Mucosa of stomach (tissue), 1 donor: ENCODE results near the gene SENP7.

Experiments
- H3K27me3 ChIP-seq: one replicate; pipeline ENCODE4 v1.7.0; 2013; ENCODE audit warnings: mild to moderate bottlenecking, low read length; ENCODE audit not compliant: control insufficient read depth, insufficient read depth
- H3K36me3 ChIP-seq: one replicate; pipeline ENCODE4 v1.7.0; 2013; ENCODE audit warnings: low read length; ENCODE audit not compliant: control insufficient read depth, insufficient read depth
- H3K4me1 ChIP-seq: one replicate; pipeline ENCODE4 v1.7.0; 2013; ENCODE audit warnings: mild to moderate bottlenecking, low read length; ENCODE audit not compliant: control insufficient read depth, insufficient read depth
- H3K4me3 ChIP-seq: one replicate; pipeline ENCODE4 v1.7.0; 2013; ENCODE audit warnings: low read length
- H3K9ac ChIP-seq: one replicate; pipeline ENCODE4 v1.7.0; 2013; ENCODE audit warnings: mild to moderate bottlenecking, low read length, moderate library complexity
- H3K9me3 ChIP-seq: one replicate; pipeline ENCODE4 v1.7.0; 2013; ENCODE audit warnings: mild to moderate bottlenecking, low read length, moderate library complexity; ENCODE audit not compliant: control insufficient read depth
- donor health status: Pancreatic carcinoma.

Gene SENP7

DNA sequence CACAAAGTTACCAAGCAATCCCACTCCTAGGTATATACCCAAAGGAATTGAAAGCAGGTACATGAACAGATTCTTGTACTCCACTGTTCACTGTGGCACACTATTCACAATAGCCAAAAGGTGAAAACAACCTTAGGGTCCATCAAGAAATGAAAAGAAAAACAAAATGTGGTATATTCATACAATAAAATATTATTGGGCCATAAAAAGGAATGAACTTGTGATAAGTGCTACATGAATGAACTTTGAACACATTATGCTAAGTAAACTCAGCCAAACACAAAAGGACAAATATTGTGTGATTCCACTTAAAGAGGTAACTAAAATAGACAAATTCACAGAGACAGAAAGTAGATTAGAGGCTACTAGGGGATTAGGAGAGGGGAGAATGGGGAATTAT, 137.4 kb downstream of the SENP7 start:
- Histone ChIP-seq H3K27me3 (no peaks in the 10 kb centered on the region), H3K9me3 (no peaks in the 10 kb centered on the region), H3K4me1 (no peaks in the 10 kb centered on the region), H3K4me3 (no peak overlapping the region), H3K36me3 (no peaks in the 10 kb centered on the region), H3K9ac (no peak overlapping the region)

DNA sequence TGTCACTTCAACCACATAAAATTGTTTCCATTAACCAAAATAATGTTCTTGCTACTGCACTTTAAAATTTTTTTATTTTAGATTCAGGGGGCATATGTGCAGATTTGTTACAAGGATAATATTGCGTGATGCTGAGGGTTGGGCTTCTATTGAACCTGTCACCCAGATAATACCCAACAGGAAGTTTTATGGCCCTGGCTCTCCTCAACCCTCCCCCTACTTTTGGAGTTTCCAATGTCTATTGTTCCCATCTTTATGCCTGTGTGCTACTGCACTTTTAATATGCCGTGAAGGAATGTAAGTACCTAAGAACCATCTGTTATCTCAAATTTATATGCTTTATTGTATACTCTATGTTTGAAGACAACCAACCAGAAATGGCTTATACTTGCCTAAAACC, 150.6 kb downstream of the SENP7 start:
- no peaks in the 10 kb centered on the region for H3K36me3 ChIP-seq
- H3K9me3 ChIP-seq = no peaks in the 10 kb centered on the region
- no peak overlapping the region for H3K9ac ChIP-seq
- H3K4me1 ChIP-seq = no peaks in the 10 kb centered on the region
- no peaks in the 10 kb centered on the region for H3K27me3 ChIP-seq
- no peak overlapping the region for H3K4me3 ChIP-seq

DNA sequence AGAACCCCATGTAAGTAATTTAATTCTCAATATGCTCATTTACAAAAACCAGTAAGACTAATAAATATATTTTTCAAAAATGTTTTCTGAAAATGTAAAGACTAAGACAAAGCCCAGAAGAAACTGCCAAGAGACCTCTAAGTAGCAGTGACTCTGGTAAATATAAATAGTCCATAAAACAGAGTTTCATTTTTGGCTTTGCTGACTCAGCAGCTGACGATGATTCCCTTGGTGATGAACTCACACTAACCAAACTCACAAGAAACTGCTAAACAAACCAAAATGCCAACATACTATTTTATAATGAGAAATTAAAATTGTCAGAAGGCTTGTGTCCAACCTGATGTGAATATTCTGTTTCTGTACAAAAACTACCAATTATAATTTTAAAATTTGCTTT, 161.2 kb downstream of the SENP7 start:
- Histone ChIP-seq H3K9ac (no peak overlapping the region), H3K9me3 (no peaks in the 10 kb centered on the region), H3K27me3 (no peaks in the 10 kb centered on the region), H3K36me3 (no peaks in the 10 kb centered on the region), H3K4me3 (no peak overlapping the region), H3K4me1 (no peaks in the 10 kb centered on the region)

DNA sequence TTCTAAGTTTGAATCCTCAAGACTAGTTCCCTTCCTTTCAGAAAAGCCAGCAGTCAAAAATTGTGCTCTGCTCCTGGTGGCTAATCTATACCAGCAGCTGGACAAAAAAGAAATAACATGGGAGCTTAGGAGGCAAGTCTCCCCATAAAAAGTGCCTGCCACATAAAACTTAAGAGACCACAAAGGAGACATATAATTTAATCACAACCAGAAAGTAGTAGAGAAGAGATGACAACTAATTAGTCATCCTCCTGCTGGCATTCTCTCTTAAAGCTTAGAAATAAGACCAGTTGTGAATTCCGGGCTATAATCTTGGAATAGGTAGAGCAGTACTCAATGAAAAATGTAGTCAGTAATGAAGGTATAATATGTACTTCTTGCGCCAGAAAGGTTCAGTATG, 172.4 kb downstream of the SENP7 start:
- H3K36me3 ChIP-seq = no peaks in the 10 kb centered on the region
- H3K4me1 ChIP-seq = no peaks in the 10 kb centered on the region
- H3K9ac ChIP-seq = no peak overlapping the region
- no peaks in the 10 kb centered on the region for H3K27me3 ChIP-seq
- H3K4me3 ChIP-seq = no peak overlapping the region
- no peaks in the 10 kb centered on the region for H3K9me3 ChIP-seq

DNA sequence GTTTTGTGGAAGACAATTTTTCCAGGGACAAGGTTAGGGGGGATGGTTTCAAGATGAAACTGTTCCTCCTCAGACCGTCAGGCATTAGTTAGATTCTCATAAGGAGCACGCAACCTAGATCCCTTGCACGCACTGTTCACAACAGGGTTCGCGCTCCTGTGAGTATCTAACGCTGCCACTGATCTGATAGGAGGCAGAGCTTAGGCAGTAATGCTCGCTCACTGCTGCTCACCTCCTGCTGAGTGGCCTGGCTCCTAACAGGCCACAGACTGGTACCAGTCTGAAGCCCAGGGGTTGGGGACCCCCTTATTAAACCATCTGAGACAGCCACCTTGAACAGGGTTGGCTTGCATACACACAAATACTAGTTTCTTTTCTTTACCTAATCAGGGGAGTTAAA, 179.1 kb downstream of the SENP7 start:
- Histone ChIP-seq H3K9me3 (no peaks in the 10 kb centered on the region), H3K9ac (no peak overlapping the region), H3K4me1 (no peaks in the 10 kb centered on the region), H3K27me3 (no peaks in the 10 kb centered on the region), H3K36me3 (no peaks in the 10 kb centered on the region), H3K4me3 (no peak overlapping the region)

DNA sequence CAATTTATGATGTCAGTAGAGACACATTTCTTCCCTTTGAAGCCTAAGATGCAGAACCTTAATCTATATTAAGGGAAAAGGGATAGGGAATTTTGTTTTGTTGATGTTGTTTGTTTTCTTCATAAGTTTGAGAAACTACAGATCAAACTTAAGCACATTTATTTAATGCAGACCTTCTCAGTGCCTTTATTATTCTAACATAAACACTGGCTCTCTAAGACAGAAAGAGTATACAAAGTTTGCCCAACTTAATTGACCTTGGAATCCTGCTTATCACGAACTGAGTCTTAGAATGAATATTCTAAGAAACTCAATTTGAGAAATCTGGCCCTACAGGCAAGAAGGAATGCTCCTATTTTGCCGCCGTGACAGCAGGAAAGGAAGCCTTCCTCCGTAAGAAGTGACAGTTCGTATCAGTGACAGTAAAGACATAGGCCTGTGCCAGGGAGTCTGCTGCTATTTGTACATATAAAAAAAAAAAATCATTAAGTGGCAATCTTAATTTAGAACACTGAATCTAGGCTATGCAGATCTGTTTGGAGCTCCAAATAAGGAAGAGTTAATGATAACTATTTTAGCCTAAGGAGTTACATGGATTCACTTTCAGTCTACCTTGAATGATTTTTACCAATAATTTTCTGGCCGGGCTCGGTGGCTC, 183.9 kb downstream of the SENP7 start:
- Histone ChIP-seq H3K4me3 (no peak overlapping the region), H3K9ac (no peak overlapping the region), H3K27me3 (no peaks in the 10 kb centered on the region), H3K4me1 (no peaks in the 10 kb centered on the region), H3K9me3 (no peaks in the 10 kb centered on the region), H3K36me3 (no peaks in the 10 kb centered on the region)

DNA sequence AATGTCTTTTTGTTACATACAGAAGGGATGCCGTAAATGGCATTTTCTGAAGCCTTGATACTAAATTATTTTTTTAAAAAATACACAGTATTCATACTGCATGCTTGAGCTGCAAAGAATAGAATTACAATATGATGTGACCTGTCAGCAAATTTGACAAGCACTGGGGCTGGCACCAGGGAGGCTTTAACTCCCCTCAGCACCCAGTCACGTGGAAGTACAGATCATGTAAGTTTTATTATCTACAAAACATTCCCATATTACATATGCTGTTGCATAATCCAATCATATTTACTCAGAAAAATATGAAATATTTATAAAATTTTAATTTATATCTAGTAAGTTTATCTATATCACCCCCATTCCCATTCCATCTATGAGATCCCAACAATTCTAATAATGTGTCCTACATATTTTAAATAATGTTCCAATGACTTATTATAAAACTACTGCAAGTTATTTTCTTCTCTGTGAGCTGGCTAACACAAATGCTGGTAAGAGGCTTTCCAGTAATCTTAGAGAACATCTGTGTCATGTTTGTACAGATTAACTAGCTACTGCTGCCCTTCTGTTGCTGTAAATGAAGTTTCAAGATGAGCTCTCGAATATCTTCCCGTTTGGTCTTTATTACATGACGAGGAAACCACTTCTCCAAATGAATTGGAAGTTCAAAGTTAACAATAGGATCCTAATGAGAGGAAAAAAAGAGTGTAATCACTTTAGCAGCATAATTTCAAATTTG, 187.4 kb downstream of the SENP7 start:
- Histone ChIP-seq H3K27me3 (no peaks in the 10 kb centered on the region), H3K36me3 (no peaks in the 10 kb centered on the region), H3K9ac (no peak overlapping the region), H3K9me3 (no peaks in the 10 kb centered on the region), H3K4me3 (no peak overlapping the region), H3K4me1 (no peaks in the 10 kb centered on the region)

DNA sequence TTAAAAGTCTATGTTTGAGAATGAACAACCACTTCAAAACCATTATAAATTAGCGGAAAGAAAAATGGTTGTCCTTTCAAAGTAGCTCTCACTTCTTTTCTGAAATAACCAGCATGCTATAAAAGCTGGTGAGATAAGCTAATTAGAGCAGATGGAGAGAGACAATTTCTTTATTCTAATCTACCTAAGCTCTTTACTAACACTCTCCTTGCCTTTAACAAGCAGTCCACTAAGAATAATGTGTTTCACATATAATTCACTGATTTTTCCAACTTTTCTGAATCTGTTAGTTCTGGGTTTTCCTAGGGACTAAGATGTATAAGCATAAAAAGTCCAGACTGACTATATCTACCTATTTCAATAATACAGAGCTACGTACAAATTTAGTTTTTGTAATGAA, 192.5 kb downstream of the SENP7 start, which contains the start of gene IMPG2:
TSS of gene IMPG2 (minus strand) at position 101 of the 400 bp plus-strand sequence. CDS start 203 bp downstream, outside the sequence.
- Histone ChIP-seq H3K4me1 (no peaks in the 10 kb centered on the region), H3K27me3 (no peaks in the 10 kb centered on the region), H3K9me3 (no peaks in the 10 kb centered on the region), H3K4me3 (no peak within 1 kb of the TSS), H3K9ac (no peak within 1 kb of the TSS), H3K36me3 (no peaks in the 10 kb centered on the region)

DNA sequence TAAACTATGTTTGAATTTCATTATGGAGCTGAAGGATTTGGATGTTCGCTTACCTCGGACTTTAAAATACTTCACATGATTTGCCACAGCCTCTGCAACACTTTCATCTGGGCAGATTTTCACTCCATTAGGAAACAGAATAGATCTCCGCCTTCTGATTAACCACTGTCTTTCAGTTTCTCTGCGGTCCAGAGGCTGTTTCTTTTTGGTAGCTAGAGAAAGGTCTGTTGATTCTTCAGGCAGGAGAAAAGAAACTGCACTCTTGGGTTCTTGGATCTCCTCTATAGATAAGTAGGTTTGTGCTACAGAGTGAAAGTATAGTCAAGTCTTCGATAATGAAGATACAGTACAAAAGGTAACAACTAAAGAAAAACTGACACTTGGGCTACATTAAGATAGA, 193.5 kb downstream of the SENP7 start:
- no peaks in the 10 kb centered on the region for H3K27me3 ChIP-seq
- no peak overlapping the region for H3K9ac ChIP-seq
- no peaks in the 10 kb centered on the region for H3K4me1 ChIP-seq
- H3K4me3 ChIP-seq = no peak overlapping the region
- no peaks in the 10 kb centered on the region for H3K9me3 ChIP-seq
- no peaks in the 10 kb centered on the region for H3K36me3 ChIP-seq

DNA sequence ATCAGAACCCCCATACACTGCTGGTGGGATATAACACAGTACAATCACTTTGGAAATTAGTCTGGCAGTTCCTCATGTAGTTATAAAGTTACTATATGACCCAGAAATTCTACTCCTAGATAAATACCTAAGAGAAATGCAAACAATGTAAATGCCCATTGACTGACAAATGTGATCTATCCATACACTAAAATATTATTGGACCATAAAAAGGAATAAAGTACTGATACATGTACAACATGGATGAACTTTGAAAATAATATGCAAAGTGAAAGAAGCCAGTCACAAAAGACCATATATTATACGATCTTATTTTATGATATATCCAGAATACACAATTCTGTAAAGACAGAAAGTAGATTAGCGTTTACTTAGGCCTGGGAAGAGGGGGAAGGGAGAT, 200.5 kb downstream of the SENP7 start:
- H3K36me3 ChIP-seq = no peaks in the 10 kb centered on the region
- no peaks in the 10 kb centered on the region for H3K27me3 ChIP-seq

DNA sequence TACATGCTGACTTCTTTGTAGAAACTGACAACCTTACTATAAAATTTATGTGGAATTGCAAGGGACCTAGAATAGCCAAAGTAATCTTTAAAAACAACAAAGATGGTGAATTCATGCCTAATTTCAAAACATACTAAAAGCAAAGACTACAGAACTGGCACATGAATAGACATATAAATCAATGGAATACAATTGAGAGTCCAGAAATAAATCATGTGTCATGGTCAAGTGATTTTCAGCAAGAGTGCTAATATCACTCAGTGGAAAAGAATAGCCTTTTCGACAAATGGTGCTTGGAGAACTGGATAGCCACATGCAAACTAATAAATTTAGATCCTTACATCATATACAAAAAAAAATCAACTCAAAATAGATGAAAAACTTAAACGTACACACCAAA, 201.3 kb downstream of the SENP7 start:
- Histone ChIP-seq H3K27me3 (no peaks in the 10 kb centered on the region), H3K9me3 (peaks cover 4% of the 10 kb centered on the region), H3K36me3 (no peaks in the 10 kb centered on the region), H3K4me1 (no peaks in the 10 kb centered on the region), H3K9ac (no peak overlapping the region), H3K4me3 (no peak overlapping the region)

More for the DNA sequence above, 200.5 kb downstream of the SENP7 start:
- Histone ChIP-seq H3K9me3 (peaks cover 4% of the 10 kb centered on the region), H3K9ac (no peak overlapping the region), H3K4me1 (no peaks in the 10 kb centered on the region), H3K4me3 (no peak overlapping the region)

DNA sequence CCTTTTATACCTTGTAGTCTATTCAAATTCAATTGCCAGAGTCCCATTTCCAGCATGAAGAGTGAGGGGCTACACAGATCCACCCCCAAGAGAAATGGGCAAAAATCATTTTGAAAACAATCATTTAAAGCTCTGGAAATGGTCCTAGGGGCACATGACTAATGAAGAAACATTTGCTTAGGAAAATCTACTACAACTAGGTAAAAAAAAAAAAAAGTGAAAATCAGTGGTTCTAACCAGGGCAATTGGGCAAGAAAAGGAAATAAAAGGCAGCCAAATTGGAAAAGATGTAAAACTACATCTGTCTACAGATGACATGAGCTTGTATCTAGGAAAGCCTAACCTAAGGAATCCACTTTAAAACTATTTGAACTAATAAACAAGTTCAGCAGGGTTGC, 202.0 kb downstream of the SENP7 start:
- Histone ChIP-seq H3K4me1 (no peaks in the 10 kb centered on the region), H3K9me3 (peaks cover 4% of the 10 kb centered on the region), H3K27me3 (no peaks in the 10 kb centered on the region), H3K9ac (no peak overlapping the region), H3K4me3 (no peak overlapping the region), H3K36me3 (no peaks in the 10 kb centered on the region)
